ENCODE measurements around the gene RANBP3.

The RANBP3 gene

DNA sequence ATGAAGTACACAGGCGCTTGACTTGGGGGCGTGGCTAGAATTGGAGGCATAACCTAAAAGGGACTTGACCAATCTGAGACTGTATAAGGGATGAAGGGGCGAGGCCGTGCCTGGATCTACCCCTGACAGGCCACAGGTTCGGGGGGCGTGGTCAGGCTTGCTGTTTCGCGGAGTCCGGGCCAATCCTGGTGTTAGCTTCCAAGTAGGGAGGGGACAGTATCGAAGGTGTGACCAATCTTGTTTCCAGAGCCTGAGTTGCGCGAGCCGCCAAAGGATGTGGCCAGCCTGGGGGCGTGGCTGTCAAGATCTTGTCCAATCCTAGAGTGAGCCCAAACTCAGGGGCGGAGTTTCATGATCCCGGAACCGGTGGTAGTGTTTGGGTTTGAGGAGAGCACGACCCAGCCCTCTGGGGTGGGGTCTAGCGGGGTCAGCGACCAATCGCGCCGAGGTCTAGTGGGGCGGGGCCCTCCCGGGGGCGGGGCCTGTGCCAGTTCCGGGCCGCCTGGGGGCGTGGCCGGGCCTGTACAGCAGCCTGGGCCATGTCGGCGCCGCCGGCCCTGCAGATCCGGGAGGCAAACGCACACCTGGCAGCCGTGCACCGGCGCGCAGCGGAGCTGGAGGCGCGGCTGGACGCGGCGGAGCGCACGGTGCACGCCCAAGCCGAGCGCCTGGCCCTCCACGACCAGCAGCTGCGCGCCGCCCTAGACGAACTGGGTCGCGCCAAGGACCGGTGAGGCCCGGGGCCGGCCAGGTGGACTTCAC is 73.4 kb downstream of the RANBP3 start, which contains the start of gene VMAC (continued):
- TF ChIP-seq, protein P1, sequence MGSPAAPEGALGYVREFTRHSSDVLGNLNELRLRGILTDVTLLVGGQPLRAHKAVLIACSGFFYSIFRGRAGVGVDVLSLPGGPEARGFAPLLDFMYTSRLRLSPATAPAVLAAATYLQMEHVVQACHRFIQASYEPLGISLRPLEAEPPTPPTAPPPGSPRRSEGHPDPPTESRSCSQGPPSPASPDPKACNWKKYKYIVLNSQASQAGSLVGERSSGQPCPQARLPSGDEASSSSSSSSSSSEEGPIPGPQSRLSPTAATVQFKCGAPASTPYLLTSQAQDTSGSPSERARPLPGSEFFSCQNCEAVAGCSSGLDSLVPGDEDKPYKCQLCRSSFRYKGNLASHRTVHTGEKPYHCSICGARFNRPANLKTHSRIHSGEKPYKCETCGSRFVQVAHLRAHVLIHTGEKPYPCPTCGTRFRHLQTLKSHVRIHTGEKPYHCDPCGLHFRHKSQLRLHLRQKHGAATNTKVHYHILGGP (tag by site-specific recombination; IDR thresholded peaks at IDR 0.05) = no peak
- TF ChIP-seq KLF9 (tag by site-specific recombination; IDR thresholded peaks at IDR 0.05; ENCODE audit: low read depth) (peak; percentile 87), GLIS1 (tag by site-specific recombination; IDR thresholded peaks at IDR 0.05) (peak; percentile 14; the same call in 1 of the 2 replicates), ZSCAN30 (tag by site-specific recombination; IDR thresholded peaks at IDR 0.05) (peak; percentile 59; the same call in 1 of the 2 replicates), SP7 (tag by site-specific recombination; IDR thresholded peaks at IDR 0.05) (no peak), ZNF76 (tag by site-specific recombination; IDR thresholded peaks at IDR 0.05; ENCODE audit: borderline replicate concordance, low read depth) (no peak), ZNF223 (tag by site-specific recombination; IDR thresholded peaks at IDR 0.05) (no peak), ZNF302 (tag by site-specific recombination; IDR thresholded peaks at IDR 0.05; ENCODE audit: low read depth) (no peak), ZNF660 (tag by site-specific recombination; IDR thresholded peaks at IDR 0.05) (peak; percentile 49; the same call in 1 of the 2 replicates), ZNF670 (tag by site-specific recombination; IDR thresholded peaks at IDR 0.05; ENCODE audit: low read depth) (no peak), ZNF24 (tag by site-specific recombination; IDR thresholded peaks at IDR 0.05) (no peak), ZNF791 (tag by site-specific recombination; IDR thresholded peaks at IDR 0.05) (no peak), ZNF654 (tag by site-specific recombination; IDR thresholded peaks at IDR 0.05; ENCODE audit: low read depth) (no peak), ZNF596 (tag by site-specific recombination; IDR thresholded peaks at IDR 0.05) (no peak), SCRT1 (tag by site-specific recombination; IDR thresholded peaks at IDR 0.05; ENCODE audit: borderline replicate concordance) (peak; percentile 82; the same call in 1 of the 2 replicates), ZNF202 (tag by site-specific recombination; IDR thresholded peaks at IDR 0.05; ENCODE audit: borderline replicate concordance) (no peak)
- TF ChIP-seq, protein P2, sequence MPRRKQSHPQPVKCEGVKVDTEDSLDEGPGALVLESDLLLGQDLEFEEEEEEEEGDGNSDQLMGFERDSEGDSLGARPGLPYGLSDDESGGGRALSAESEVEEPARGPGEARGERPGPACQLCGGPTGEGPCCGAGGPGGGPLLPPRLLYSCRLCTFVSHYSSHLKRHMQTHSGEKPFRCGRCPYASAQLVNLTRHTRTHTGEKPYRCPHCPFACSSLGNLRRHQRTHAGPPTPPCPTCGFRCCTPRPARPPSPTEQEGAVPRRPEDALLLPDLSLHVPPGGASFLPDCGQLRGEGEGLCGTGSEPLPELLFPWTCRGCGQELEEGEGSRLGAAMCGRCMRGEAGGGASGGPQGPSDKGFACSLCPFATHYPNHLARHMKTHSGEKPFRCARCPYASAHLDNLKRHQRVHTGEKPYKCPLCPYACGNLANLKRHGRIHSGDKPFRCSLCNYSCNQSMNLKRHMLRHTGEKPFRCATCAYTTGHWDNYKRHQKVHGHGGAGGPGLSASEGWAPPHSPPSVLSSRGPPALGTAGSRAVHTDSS (tag by site-specific recombination; IDR thresholded peaks at IDR 0.05) = no peak
- TF ChIP-seq, protein P3, sequence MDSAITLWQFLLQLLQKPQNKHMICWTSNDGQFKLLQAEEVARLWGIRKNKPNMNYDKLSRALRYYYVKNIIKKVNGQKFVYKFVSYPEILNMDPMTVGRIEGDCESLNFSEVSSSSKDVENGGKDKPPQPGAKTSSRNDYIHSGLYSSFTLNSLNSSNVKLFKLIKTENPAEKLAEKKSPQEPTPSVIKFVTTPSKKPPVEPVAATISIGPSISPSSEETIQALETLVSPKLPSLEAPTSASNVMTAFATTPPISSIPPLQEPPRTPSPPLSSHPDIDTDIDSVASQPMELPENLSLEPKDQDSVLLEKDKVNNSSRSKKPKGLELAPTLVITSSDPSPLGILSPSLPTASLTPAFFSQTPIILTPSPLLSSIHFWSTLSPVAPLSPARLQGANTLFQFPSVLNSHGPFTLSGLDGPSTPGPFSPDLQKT (IDR thresholded peaks at IDR 0.05; ENCODE audit: borderline replicate concordance, low read depth, low read length) = no peak; the same call in 1 of the 2 replicates
- TF ChIP-seq, protein P4, sequence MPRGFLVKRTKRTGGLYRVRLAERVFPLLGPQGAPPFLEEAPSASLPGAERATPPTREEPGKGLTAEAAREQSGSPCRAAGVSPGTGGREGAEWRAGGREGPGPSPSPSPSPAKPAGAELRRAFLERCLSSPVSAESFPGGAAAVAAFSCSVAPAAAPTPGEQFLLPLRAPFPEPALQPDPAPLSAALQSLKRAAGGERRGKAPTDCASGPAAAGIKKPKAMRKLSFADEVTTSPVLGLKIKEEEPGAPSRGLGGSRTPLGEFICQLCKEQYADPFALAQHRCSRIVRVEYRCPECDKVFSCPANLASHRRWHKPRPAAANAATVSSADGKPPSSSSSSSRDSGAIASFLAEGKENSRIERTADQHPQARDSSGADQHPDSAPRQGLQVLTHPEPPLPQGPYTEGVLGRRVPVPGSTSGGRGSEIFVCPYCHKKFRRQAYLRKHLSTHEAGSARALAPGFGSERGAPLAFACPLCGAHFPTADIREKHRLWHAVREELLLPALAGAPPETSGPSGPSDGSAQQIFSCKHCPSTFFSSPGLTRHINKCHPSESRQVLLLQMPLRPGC (tag by site-specific recombination; IDR thresholded peaks at IDR 0.05) = no peak
- TF ChIP-seq, protein P5, sequence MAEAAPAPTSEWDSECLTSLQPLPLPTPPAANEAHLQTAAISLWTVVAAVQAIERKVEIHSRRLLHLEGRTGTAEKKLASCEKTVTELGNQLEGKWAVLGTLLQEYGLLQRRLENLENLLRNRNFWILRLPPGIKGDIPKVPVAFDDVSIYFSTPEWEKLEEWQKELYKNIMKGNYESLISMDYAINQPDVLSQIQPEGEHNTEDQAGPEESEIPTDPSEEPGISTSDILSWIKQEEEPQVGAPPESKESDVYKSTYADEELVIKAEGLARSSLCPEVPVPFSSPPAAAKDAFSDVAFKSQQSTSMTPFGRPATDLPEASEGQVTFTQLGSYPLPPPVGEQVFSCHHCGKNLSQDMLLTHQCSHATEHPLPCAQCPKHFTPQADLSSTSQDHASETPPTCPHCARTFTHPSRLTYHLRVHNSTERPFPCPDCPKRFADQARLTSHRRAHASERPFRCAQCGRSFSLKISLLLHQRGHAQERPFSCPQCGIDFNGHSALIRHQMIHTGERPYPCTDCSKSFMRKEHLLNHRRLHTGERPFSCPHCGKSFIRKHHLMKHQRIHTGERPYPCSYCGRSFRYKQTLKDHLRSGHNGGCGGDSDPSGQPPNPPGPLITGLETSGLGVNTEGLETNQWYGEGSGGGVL (tag by site-specific recombination; IDR thresholded peaks at IDR 0.05) = no peak
- TF ChIP-seq, protein P6, sequence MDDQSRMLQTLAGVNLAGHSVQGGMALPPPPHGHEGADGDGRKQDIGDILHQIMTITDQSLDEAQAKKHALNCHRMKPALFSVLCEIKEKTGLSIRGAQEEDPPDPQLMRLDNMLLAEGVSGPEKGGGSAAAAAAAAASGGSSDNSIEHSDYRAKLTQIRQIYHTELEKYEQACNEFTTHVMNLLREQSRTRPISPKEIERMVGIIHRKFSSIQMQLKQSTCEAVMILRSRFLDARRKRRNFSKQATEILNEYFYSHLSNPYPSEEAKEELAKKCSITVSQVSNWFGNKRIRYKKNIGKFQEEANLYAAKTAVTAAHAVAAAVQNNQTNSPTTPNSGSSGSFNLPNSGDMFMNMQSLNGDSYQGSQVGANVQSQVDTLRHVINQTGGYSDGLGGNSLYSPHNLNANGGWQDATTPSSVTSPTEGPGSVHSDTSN (CRISPR knock-in tag; IDR thresholded peaks at IDR 0.05) = peak; percentile 46; the same call in 1 of the 2 replicates
- TF ChIP-seq, protein P7, sequence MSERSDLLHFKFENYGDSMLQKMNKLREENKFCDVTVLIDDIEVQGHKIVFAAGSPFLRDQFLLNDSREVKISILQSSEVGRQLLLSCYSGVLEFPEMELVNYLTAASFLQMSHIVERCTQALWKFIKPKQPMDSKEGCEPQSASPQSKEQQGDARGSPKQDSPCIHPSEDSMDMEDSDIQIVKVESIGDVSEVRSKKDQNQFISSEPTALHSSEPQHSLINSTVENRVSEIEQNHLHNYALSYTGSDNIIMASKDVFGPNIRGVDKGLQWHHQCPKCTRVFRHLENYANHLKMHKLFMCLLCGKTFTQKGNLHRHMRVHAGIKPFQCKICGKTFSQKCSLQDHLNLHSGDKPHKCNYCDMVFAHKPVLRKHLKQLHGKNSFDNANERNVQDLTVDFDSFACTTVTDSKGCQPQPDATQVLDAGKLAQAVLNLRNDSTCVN (tag by site-specific recombination; optimal IDR thresholded peaks at IDR 0.05) = peak; percentile 62
